ENCODE results near the gene RIT2. TPM values are rescaled to one million over a fixed set of nuclear protein-coding genes. Genes with fewer than 3 reads are reported as not detected.
"Not testable (repeated sequence)": the region's sequence is repeated elsewhere in the genome, so short reads cannot be mapped to it uniquely, and the experiment has no call there.

The RIT2 gene
- polyA plus RNA-seq, 1 of the 3 experiments (the other 2 are of a cell fraction) = not detected

GRCh38 chr18:42798606-42799170 lies 316.8 kb downstream of the RIT2 start (continued):
- TF ChIP-seq USF1 (IDR thresholded peaks at IDR 0.05; ENCODE audit: borderline replicate concordance, low read depth) = no peak
- TF ChIP-seq USF2 (IDR thresholded peaks at IDR 0.05; ENCODE audit: borderline replicate concordance, low read depth, low read length) = no peak
- TF ChIP-seq TCF12 (IDR thresholded peaks at IDR 0.05) = 0 out of 2 replicates have a peak, but pooled peaks have one; percentile 34
- TF ChIP-seq GATA2 (CRISPR knock-in tag; IDR thresholded peaks at IDR 0.05) = peak; percentile 79
- no peak for TF ChIP-seq ZBTB33 (IDR thresholded peaks at IDR 0.05; ENCODE audit: borderline replicate concordance, low read depth)
- no peak for TF ChIP-seq JUND (IDR thresholded peaks at IDR 0.05)
- TF ChIP-seq GABPA (IDR thresholded peaks at IDR 0.05; ENCODE audit: low read depth) = no peak
- TF ChIP-seq FOSL2 (IDR thresholded peaks at IDR 0.05; ENCODE audit: borderline replicate concordance, low read depth) = no peak
- TF ChIP-seq MAX (IDR thresholded peaks at IDR 0.05; ENCODE audit: low read depth) = no peak
- no peak for TF ChIP-seq RXRA (IDR thresholded peaks at IDR 0.05; ENCODE audit: borderline replicate concordance, low read depth)
- TF ChIP-seq RFX5 (IDR thresholded peaks at IDR 0.05; ENCODE audit: low read length) = no peak
- TF ChIP-seq CTCF (IDR thresholded peaks at IDR 0.05) = no peak
- TF ChIP-seq IRF3 (IDR thresholded peaks at IDR 0.05; ENCODE audit: low read depth, low read length) = no peak
- no peak for TF ChIP-seq TAF1 (IDR thresholded peaks at IDR 0.05; ENCODE audit: borderline replicate concordance, low read depth, low read length)
- TF ChIP-seq EP300 (IDR thresholded peaks at IDR 0.05; ENCODE audit: borderline replicate concordance in 1 of 2, low read depth in 1 of 2, low read length in 1 of 2) = peak in 1 of 2 experiments; percentile 98; a peak in 2 of 4 replicates
- TF ChIP-seq MXI1 (IDR thresholded peaks at IDR 0.05; ENCODE audit: low read depth, low read length) = peak; percentile 51; the same call in 1 of the 2 replicates

GRCh38 chr18:42795213-42795789 lies 320.2 kb downstream of the RIT2 start:
- H3K4me2 ChIP-seq; H3K9ac ChIP-seq; H3K36me3 ChIP-seq (replicated peaks in 1 of 2; ENCODE audit: control insufficient read depth in 1 of 2, insufficient read depth in 2 of 2, low read length in 1 of 2); H3K9me2 ChIP-seq; H3K79me2 ChIP-seq (ENCODE audit: insufficient read depth); H3F3A ChIP-seq (replicated peaks; ENCODE audit: insufficient read depth); H3K27me3 ChIP-seq (ENCODE audit: insufficient read depth); H3K27ac ChIP-seq (ENCODE audit: low read depth in 2 of 2, low read length in 1 of 2); H3K9me3 ChIP-seq; POLR2A ChIA-PET; DNase-seq; H3K4me1 ChIP-seq (ENCODE audit: control insufficient read depth in 1 of 2, insufficient read depth in 2 of 2, low read depth in 1 of 2, low read length in 1 of 2); H3K4me3 ChIP-seq (ENCODE audit: low read depth in 2 of 2, low read length in 1 of 2); H4K20me1 ChIP-seq (ENCODE audit: insufficient read depth); H2AFZ ChIP-seq (ENCODE audit: low read depth): not testable (repeated sequence)
- CTCF ChIA-PET = interaction anchor here (1.1 kb wide), 1 partner anchor 19 kb away, joined by 3 read pairs; no protein-coding TSS in a partner anchor
- WGBS (ENCODE audit: low lambda C conversion rate) = 96% methylated on average over 9 of the region's 33 CpGs
